Trophoblast cell (in vitro differentiated cells and primary cell): Measurements from ENCODE around the gene EFCAB11.

Source experiments
- DNase-seq, 2 donors: peaks; one replicate each; pipeline ENCODE4 v3.0.0-alpha.2; 2016
- H2AFZ ChIP-seq: 2 replicates; pipeline ENCODE4 v1.6.1; 2013; ENCODE audit warnings: low read length, moderate library complexity, mild to moderate bottlenecking; ENCODE audit not compliant: insufficient read depth, poor library complexity
- H2AK5ac ChIP-seq: 2 replicates; pipeline ENCODE4 v1.6.1; 2013; ENCODE audit warnings: mild to moderate bottlenecking, low read length
- H2BK120ac ChIP-seq: 2 replicates; pipeline ENCODE4 v1.6.1; 2013; ENCODE audit warnings: low read length, mild to moderate bottlenecking, moderate library complexity; ENCODE audit not compliant: insufficient read depth, poor library complexity
- H2BK12ac ChIP-seq: 2 replicates; pipeline ENCODE4 v1.6.1; 2013; ENCODE audit warnings: mild to moderate bottlenecking, low read length, moderate library complexity
- H2BK5ac ChIP-seq: 2 replicates; pipeline ENCODE4 v1.6.1; 2013; ENCODE audit warnings: low read length, low read depth, moderate library complexity, mild to moderate bottlenecking; ENCODE audit not compliant: poor library complexity
- H3K14ac ChIP-seq: 2 replicates; pipeline ENCODE4 v1.6.1; 2013; ENCODE audit warnings: mild to moderate bottlenecking, low read length
- H3K18ac ChIP-seq: 2 replicates; pipeline ENCODE4 v1.6.1; 2013; ENCODE audit warnings: mild to moderate bottlenecking, low read length
- H3K23ac ChIP-seq: 2 replicates; pipeline ENCODE4 v1.6.1; 2013; ENCODE audit warnings: low read length
- H3K27ac ChIP-seq: 2 replicates; pipeline ENCODE4 v1.5.1; 2013; ENCODE audit warnings: low read depth, mild to moderate bottlenecking, inconsistent platforms, low read length, moderate library complexity
- H3K27me3 ChIP-seq: 2 replicates; pipeline ENCODE4 v1.6.1; 2013; ENCODE audit warnings: inconsistent platforms, mild to moderate bottlenecking, low read length, moderate library complexity; ENCODE audit not compliant: insufficient read depth
- H3K36me3 ChIP-seq, 2 experiments: 1 replicate in 1 of 2; 2 replicates in 1 of 2; pipeline ENCODE4 v1.6.1; 2013; ENCODE audit warnings: low read length in 2 of 2, mild to moderate bottlenecking in 2 of 2, moderate library complexity in 1 of 2; ENCODE audit not compliant: insufficient read depth in 2 of 2, control insufficient read depth in 1 of 2
- H3K4ac ChIP-seq: 2 replicates; pipeline ENCODE4 v1.6.1; 2013; ENCODE audit warnings: low read depth, mild to moderate bottlenecking, low read length, moderate library complexity
- H3K4me1 ChIP-seq, 2 experiments: 1 replicate in 1 of 2; 2 replicates in 1 of 2; pipeline ENCODE4 v1.6.1; 2013; ENCODE audit warnings: low read length in 2 of 2, mild to moderate bottlenecking in 2 of 2, moderate library complexity in 1 of 2; ENCODE audit not compliant: insufficient read depth in 2 of 2, control insufficient read depth in 1 of 2
- H3K4me2 ChIP-seq: 2 replicates; pipeline ENCODE4 v1.6.1; 2013; ENCODE audit warnings: inconsistent platforms, mild to moderate bottlenecking, low read length, moderate library complexity
- H3K4me3 ChIP-seq: 2 replicates; pipeline ENCODE4 v1.5.1; 2013; ENCODE audit warnings: mild to moderate bottlenecking, low read depth, low read length, inconsistent platforms
- H3K79me1 ChIP-seq: one replicate; pipeline ENCODE4 v1.6.1; 2013; ENCODE audit warnings: low read length
- H3K79me2 ChIP-seq: 2 replicates; pipeline ENCODE4 v1.6.1; 2013; ENCODE audit warnings: low read length, mild to moderate bottlenecking; ENCODE audit not compliant: control insufficient read depth, insufficient read depth, poor library complexity
- H3K9ac ChIP-seq: 2 replicates; pipeline ENCODE4 v1.6.1; 2013; ENCODE audit warnings: mild to moderate bottlenecking, low read length
- H3K9me3 ChIP-seq: 2 replicates; pipeline ENCODE4 v1.6.1; 2013; ENCODE audit warnings: low read depth, mild to moderate bottlenecking, control low read depth, inconsistent platforms, low read length; ENCODE audit not compliant: insufficient read depth
- H4K12ac ChIP-seq: 2 replicates; pipeline ENCODE4 v1.6.1; 2013; ENCODE audit warnings: low read depth, mild to moderate bottlenecking, low read length, moderate library complexity
- H4K8ac ChIP-seq: 2 replicates; pipeline ENCODE4 v1.6.1; 2013; ENCODE audit warnings: low read depth, mild to moderate bottlenecking, low read length, moderate library complexity
- H4K91ac ChIP-seq: one replicate; pipeline ENCODE4 v1.6.1; 2013; ENCODE audit warnings: low read depth, mild to moderate bottlenecking, low read length, moderate library complexity
- WGBS: extraction: QIAGEN DNeasy Blood & Tissue Kit; methylation state at CpG from one replicate; pipeline ENCODE4 v1.1.7; 2013; ENCODE audit warnings: missing lambda C conversion rate; ENCODE audit not compliant: insufficient read length, insufficient coverage; ENCODE audit errors: extremely low coverage; 5-methylcytosine and 5-hydroxymethylcytosine counted together

The EFCAB11 gene

GRCh38 chr14:89803542-89803941 lies 151.0 kb downstream of the EFCAB11 start:
- Histone ChIP-seq H2BK12ac (no peak overlapping the region), H3K27ac (no peak overlapping the region), H3K9ac (no peak overlapping the region), H3K27me3 (no peaks in the 10 kb centered on the region), H3K36me3 (no peaks in the 10 kb centered on the region), H3K4me1 (peaks cover 3% of the 10 kb centered on the region in 2 experiments), H4K8ac (no peak overlapping the region), H2AFZ (no peak overlapping the region), H3K79me1 (no peaks in the 10 kb centered on the region), H3K4ac (no peak overlapping the region), H3K14ac (no peak overlapping the region), H3K79me2 (no peaks in the 10 kb centered on the region), H4K12ac (no peak overlapping the region), H3K18ac (no peak overlapping the region), H3K4me3 (no peak overlapping the region), H2AK5ac (no peak overlapping the region), H2BK120ac (no peak overlapping the region), H3K4me2 (no peak overlapping the region), H3K23ac (no peak overlapping the region), H2BK5ac (no peak overlapping the region), H3K9me3 (no peaks in the 10 kb centered on the region), H4K91ac (no peak overlapping the region)
- DNase-seq, result no peak
- no CpG with 5 or more reads among the region's 5 CpGs for WGBS

DNA sequence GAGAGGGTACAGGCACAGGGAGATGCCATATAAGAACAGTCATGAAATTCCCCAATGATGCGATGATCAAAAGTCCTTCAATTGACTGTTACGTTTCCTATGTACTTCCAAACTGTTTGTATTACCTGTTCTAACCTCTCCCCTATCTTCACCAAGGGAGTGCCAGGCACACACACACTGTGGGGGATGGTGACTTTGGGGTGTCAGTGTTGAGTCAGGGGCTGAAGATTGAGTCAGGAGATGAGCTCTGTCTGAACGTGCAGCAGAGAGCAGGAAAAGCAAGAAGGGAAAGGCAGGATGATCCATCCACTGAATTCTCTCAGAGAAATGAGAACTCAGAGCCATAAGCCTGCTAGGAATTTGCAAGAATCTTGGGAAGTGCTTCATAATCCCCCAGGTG lies 153.4 kb downstream of the EFCAB11 start:
- H3K18ac ChIP-seq, result no peak overlapping the region
- H3K36me3 ChIP-seq, result no peaks in the 10 kb centered on the region
- WGBS, result no CpG with 5 or more reads among the region's 3 CpGs
- H3K4ac ChIP-seq, result no peak overlapping the region
- no peak overlapping the region for H3K23ac ChIP-seq
- no peak overlapping the region for H4K8ac ChIP-seq
- no peak overlapping the region for H3K9ac ChIP-seq
- no peak overlapping the region for H2AFZ ChIP-seq
- no peaks in the 10 kb centered on the region for H3K9me3 ChIP-seq
- DNase-seq, result no peak
- no peaks in the 10 kb centered on the region for H3K79me1 ChIP-seq
- no peak overlapping the region for H2BK5ac ChIP-seq
- no peak overlapping the region for H2BK12ac ChIP-seq
- H3K79me2 ChIP-seq, result no peaks in the 10 kb centered on the region
- H4K12ac ChIP-seq, result no peak overlapping the region
- H3K27ac ChIP-seq, result no peak overlapping the region
- no peak overlapping the region for H3K4me3 ChIP-seq
- H2BK120ac ChIP-seq, result no peak overlapping the region
- H2AK5ac ChIP-seq, result no peak overlapping the region
- H3K4me2 ChIP-seq, result no peak overlapping the region
- no peak overlapping the region for H3K14ac ChIP-seq
- no peaks in the 10 kb centered on the region for H3K27me3 ChIP-seq
- H3K4me1 ChIP-seq, result peaks cover 3% of the 10 kb centered on the region in 2 experiments
- no peak overlapping the region for H4K91ac ChIP-seq

GRCh38 chr14:89798212-89798773 lies 156.2 kb downstream of the EFCAB11 start:
- Histone ChIP-seq H3K36me3 (no peaks in the 10 kb centered on the region), H4K8ac (no peak overlapping the region), H2BK12ac (no peak overlapping the region), H4K12ac (no peak overlapping the region), H2AK5ac (no peak overlapping the region), H2BK120ac (no peak overlapping the region), H3K4me3 (no peak overlapping the region), H3K9ac (no peak overlapping the region), H3K4ac (no peak overlapping the region), H2BK5ac (no peak overlapping the region), H3K14ac (no peak overlapping the region), H3K27me3 (no peaks in the 10 kb centered on the region), H3K23ac (no peak overlapping the region), H3K9me3 (no peaks in the 10 kb centered on the region), H4K91ac (no peak overlapping the region), H3K4me2 (no peak overlapping the region), H3K79me1 (no peaks in the 10 kb centered on the region), H2AFZ (no peak overlapping the region), H3K4me1 (no peaks in the 10 kb centered on the region), H3K18ac (no peak overlapping the region), H3K79me2 (peaks cover 2% of the 10 kb centered on the region), H3K27ac (no peak overlapping the region)
- WGBS, result no CpG with 5 or more reads among the region's 4 CpGs
- no peak for DNase-seq

DNA sequence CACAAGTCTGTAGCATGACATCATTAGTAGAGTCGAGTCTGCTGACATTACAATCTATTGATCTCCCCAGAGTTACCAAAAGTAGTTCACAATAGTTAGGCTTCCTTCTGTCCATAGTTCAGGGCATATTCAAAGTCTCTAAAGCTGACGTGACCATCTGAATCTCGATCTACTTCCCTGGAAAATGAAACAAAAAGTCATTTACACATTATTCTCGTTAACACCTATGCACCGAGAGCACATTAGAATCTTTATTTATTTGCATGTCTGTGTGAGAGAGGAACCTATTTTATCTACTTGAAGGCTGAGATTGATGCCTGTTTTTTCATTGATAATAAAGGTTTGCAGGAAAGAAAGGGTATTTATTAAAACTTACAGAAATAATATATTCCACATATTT lies 157.4 kb downstream of the EFCAB11 start:
- Histone ChIP-seq H3K27ac (no peak overlapping the region), H2BK5ac (no peak overlapping the region), H3K4me2 (no peak overlapping the region), H3K9me3 (no peaks in the 10 kb centered on the region), H3K4me3 (no peak overlapping the region), H4K91ac (no peak overlapping the region), H3K36me3 (no peaks in the 10 kb centered on the region), H3K79me1 (no peaks in the 10 kb centered on the region), H3K27me3 (no peaks in the 10 kb centered on the region), H4K12ac (no peak overlapping the region), H3K4me1 (no peaks in the 10 kb centered on the region), H3K23ac (no peak overlapping the region), H2AFZ (no peak overlapping the region), H3K4ac (no peak overlapping the region), H3K79me2 (peaks cover 2% of the 10 kb centered on the region), H3K18ac (no peak overlapping the region), H2AK5ac (no peak overlapping the region), H2BK12ac (no peak overlapping the region), H3K9ac (no peak overlapping the region), H4K8ac (no peak overlapping the region), H3K14ac (no peak overlapping the region), H2BK120ac (no peak overlapping the region)
- no CpG with 5 or more reads among the region's 5 CpGs for WGBS
- DNase-seq, result no peak
